Ascending aorta (tissue), 2 donors: ENCODE results near the gene ACOT9. TPM values are rescaled to one million over a fixed set of nuclear protein-coding genes. Genes with fewer than 3 reads are reported as not detected.

Experiments used
- DNase-seq, 2 donors: peaks; one replicate each; pipeline ENCODE4 v3.0.0-alpha.2; 2019; ENCODE audit warnings: low spot score in 2 of 2
- H3K27ac ChIP-seq, 2 donors: fragments of 200-600 bp; sonication (generic); one replicate each; pipeline ENCODE4 v1.5.1; 2016 to 2017; ENCODE audit warnings: mild to moderate bottlenecking in 1 of 2
- H3K27me3 ChIP-seq: fragments of 200-600 bp; sonication (generic); one replicate; pipeline ENCODE4 v1.5.1; 2017
- H3K36me3 ChIP-seq, 2 donors: fragments of 200-600 bp; sonication (generic); one replicate each; pipeline ENCODE4 v1.5.1; 2016
- H3K4me1 ChIP-seq, 2 donors: fragments of 200-600 bp; sonication (generic); one replicate each; pipeline ENCODE4 v1.5.1; 2016 to 2017; ENCODE audit warnings: mild to moderate bottlenecking in 1 of 2
- H3K4me3 ChIP-seq, 2 donors: fragments of 200-600 bp; sonication (generic); one replicate each; pipeline ENCODE4 v1.5.1; 2016 to 2017; ENCODE audit warnings: mild to moderate bottlenecking in 1 of 2
- H3K9me3 ChIP-seq, 2 donors: fragments of 200-600 bp; sonication (generic); one replicate each; pipeline ENCODE4 v1.5.1; 2016
- CTCF ChIP-seq, 3 experiments: fragments of 200-600 bp in 2 of 3; fragments of 450-650 bp in 1 of 3; sonication (generic) in 2 of 3; IDR thresholded peaks; one replicate each; pipeline ENCODE4 v1.5.1; 2016 to 2019; ENCODE audit warnings: antibody characterized with exemption in 3 of 3, mild to moderate bottlenecking in 1 of 3, moderate library complexity in 1 of 3
- intact Hi-C: fragments of 100-400 bp; cut with DNase I; formaldehyde crosslinking; loops from one replicate; pipeline ENCODE4 v1.15.1; 2023
- total RNA-seq: library from RNA; depleted of rRNA; stranded (reverse); fragments of >200 nt; gene quantifications from one replicate; pipeline ENCODE4 v1.1.0, GENCODE V29; 2016

The ACOT9 gene
- total RNA-seq, 1 donor from 2014 or later: 6.6 TPM

DNA sequence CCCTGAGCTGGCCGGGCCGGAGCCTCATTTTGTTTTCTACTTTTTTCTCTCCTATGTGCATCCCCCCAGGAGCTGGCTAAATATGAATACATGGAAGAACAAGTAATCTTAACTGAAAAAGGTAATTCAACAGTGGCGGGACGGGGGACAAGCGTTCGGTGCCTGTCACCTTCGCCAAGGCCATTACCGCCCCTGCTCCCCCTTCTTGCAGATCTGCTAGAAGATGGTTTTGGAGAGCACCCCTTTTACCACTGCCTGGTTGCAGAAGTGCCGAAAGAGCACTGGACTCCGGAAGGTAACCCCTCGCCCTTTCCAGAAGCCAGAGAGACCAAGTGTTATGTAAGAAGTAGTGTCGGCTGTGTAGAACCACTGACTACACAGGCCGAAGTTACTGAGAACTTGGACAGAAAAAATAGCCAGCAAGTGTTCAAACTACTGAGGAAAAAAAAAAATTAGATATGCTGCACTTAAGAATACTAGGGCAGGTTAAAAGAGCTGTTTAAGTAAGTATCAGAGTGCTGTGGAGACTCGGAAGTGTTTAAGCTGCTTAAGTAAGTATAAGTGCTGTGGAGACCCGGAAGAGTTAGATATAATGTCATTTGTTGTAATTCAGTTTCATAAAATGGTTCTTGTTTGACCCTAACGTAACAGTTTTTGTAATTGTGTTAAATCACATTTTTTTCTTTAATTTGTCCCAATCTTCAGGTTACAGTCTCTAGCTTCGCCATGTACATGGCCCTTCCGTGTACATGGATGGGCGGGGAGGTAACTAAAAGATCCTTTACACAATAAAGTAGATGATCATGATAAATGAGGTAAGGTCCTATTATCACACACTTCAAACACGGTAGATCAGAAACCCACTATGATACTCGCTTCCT lies 40.8 kb upstream of the ACOT9 start:
- TF ChIP-seq CTCF (IDR thresholded peaks at IDR 0.05): no peak
- Histone ChIP-seq H3K36me3 (peaks cover 0 to 14% of the 10 kb centered on the region in 2 donors), H3K4me1 (no peaks in the 10 kb centered on the region), H3K4me3 (peak overlapping the region; percentile 53 to 73), H3K27me3 (no peaks in the 10 kb centered on the region), H3K9me3 (no peaks in the 10 kb centered on the region), H3K27ac (peak overlapping the region; percentile 89 to 94)
- intact Hi-C loops: loop anchor here (1.0 to 5.0 kb wide), 4 partner anchors 20 to 268 kb away; partner anchors contain the start of genes ACOT9, EIF2S3 and KLHL15
- DNase-seq: no peak

- peaks cover 0 to 14% of the 10 kb centered on the region in 2 donors for H3K36me3 ChIP-seq
- intact Hi-C loops: loop anchor here (1.0 to 5.0 kb wide), 5 partner anchors 21 to 269 kb away; partner anchors contain the start of genes ACOT9, EIF2S3 and KLHL15
- H3K4me1 ChIP-seq: no peaks in the 10 kb centered on the region
- peak within 1 kb of the TSS; percentile 89 to 94 for H3K27ac ChIP-seq
- H3K4me3 ChIP-seq: peak within 1 kb of the TSS; percentile 53 to 73
- H3K9me3 ChIP-seq: no peaks in the 10 kb centered on the region
- DNase-seq: peak; percentile 84 to 97
- peak; percentile 60 to 74 (median 71) for TF ChIP-seq CTCF (IDR thresholded peaks at IDR 0.05)
- no peaks in the 10 kb centered on the region for H3K27me3 ChIP-seq
Measured at GRCh38 chrX:23782863-23783588, 40.0 kb upstream of the ACOT9 start, which contains the start of gene SAT1. SAT1 (plus strand) TSS chrX:23783173; CDS start chrX:23783352, 179 bp downstream.

DNA sequence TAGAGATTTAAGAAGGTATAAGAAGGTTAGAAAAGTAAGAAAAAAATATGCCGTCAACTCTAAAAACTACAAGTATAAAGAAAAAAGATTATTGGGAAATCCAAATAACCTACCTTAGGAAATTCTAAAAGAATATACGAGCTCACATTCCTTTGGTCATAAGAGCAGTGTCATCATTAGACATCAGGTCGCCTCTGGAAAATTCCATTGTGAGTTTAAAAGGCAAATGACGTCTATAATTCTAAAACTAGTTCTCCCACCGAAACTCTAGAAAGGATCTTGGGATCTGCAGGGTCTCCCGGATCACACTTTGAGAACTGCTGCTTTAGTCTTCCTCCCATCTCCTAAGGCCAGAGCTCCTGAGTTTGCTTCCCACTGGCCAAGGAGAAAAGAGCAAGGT lies 39.4 kb upstream of the ACOT9 start:
- Histone ChIP-seq H3K9me3 (no peaks in the 10 kb centered on the region), H3K36me3 (peaks cover 0 to 14% of the 10 kb centered on the region in 2 donors), H3K27me3 (no peaks in the 10 kb centered on the region), H3K27ac (peak overlapping the region; percentile 62 to 94), H3K4me3 (peak overlapping the region; percentile 20 to 56), H3K4me1 (no peaks in the 10 kb centered on the region)
- no peak for TF ChIP-seq CTCF (IDR thresholded peaks at IDR 0.05)
- intact Hi-C loops: loop anchor here (1.0 to 5.0 kb wide), 3 partner anchors 120 to 270 kb away; partner anchors contain the start of genes EIF2S3 and KLHL15
- no peak for DNase-seq

DNA sequence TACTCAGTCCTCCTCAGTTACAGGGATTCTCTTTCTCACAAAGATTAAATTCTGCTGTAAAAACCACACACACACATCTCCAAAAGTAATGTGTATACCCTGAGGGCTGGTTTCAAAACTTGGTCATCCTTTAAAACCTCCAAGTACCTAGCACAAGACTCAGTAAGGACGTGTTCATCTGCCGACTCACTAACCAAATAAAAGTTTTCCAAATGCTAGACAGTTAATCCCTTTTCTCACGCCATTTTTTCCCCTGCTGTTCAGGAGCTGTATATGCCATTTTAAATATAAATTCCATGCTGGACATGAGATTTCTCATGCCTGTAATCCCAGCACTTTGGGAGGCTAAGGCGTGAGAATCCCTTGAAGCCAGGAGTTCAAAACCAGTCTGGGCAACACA lies 35.9 kb upstream of the ACOT9 start:
- no peak for DNase-seq
- no peaks in the 10 kb centered on the region for H3K27me3 ChIP-seq
- H3K36me3 ChIP-seq: no peaks in the 10 kb centered on the region
- no peaks in the 10 kb centered on the region for H3K9me3 ChIP-seq
- TF ChIP-seq CTCF (IDR thresholded peaks at IDR 0.05): no peak
- H3K4me3 ChIP-seq: no peak overlapping the region
- intact Hi-C loops: no loop called here
- no peak overlapping the region for H3K27ac ChIP-seq
- no peaks in the 10 kb centered on the region for H3K4me1 ChIP-seq

GRCh38 chrX:23776363-23776762 lies 33.3 kb upstream of the ACOT9 start:
- intact Hi-C loops: no loop called here
- Histone ChIP-seq H3K36me3 (no peaks in the 10 kb centered on the region), H3K9me3 (no peaks in the 10 kb centered on the region), H3K27ac (no peak overlapping the region), H3K4me3 (no peak overlapping the region), H3K27me3 (no peaks in the 10 kb centered on the region), H3K4me1 (no peaks in the 10 kb centered on the region)
- no peak for DNase-seq
- TF ChIP-seq CTCF (IDR thresholded peaks at IDR 0.05): no peak
